ENCODE data around the gene MACROD1.

GRCh38 chr11:64144587-64145472 lies 21.1 kb downstream of the MACROD1 start:
- TF ChIP-seq CTCF (IDR thresholded peaks at IDR 0.05; ENCODE audit: insufficient read depth, low read depth, low read length) = no peak
- no peak for TF ChIP-seq EZH2 (IDR thresholded peaks at IDR 0.05; ENCODE audit: insufficient read depth, low read length)

Measured in astrocyte (in vitro differentiated cells and primary cell).